Kidney epithelial cell (primary cell): ENCODE data around the gene NCAPD2. TPM values are rescaled to one million over a fixed set of nuclear protein-coding genes. Genes with fewer than 3 reads are reported as not detected.
"Not testable (repeated sequence)": the region's sequence is repeated elsewhere in the genome, so short reads cannot be mapped to it uniquely, and the experiment has no call there.

ENCODE experiments used
- DNase-seq: peaks from one replicate; pipeline ENCODE4 v3.0.0-alpha.2; 2010; ENCODE audit warnings: low read depth
- H3K27me3 ChIP-seq: 2 replicates; pipeline ENCODE4 v1.6.0; 2011; ENCODE audit warnings: low read length; ENCODE audit not compliant: control insufficient read depth, insufficient read depth
- H3K36me3 ChIP-seq: 2 replicates; pipeline ENCODE4 v1.5.1; 2011; ENCODE audit warnings: low read length; ENCODE audit not compliant: control insufficient read depth, insufficient read depth
- H3K4me3 ChIP-seq: 2 replicates; pipeline ENCODE4 v1.5.1; 2011; ENCODE audit warnings: low read depth, mild to moderate bottlenecking, control low read depth, low read length
- CTCF ChIP-seq: IDR thresholded peaks from 2 replicates; pipeline ENCODE4 v1.5.1; 2011; ENCODE audit warnings: mild to moderate bottlenecking, moderate library complexity, low read length, control low read depth, inconsistent platforms; ENCODE audit not compliant: insufficient read depth, poor library complexity, severe bottlenecking
- total RNA-seq: library from RNA; depleted of rRNA; stranded (reverse); fragments of >200 nt; gene quantifications from 2 replicates; pipeline ENCODE4 v1.2.3, GENCODE V29; 2015

NCAPD2 gene
- total RNA-seq, 1 donor from 2014 or later, result 62.3 TPM

DNA sequence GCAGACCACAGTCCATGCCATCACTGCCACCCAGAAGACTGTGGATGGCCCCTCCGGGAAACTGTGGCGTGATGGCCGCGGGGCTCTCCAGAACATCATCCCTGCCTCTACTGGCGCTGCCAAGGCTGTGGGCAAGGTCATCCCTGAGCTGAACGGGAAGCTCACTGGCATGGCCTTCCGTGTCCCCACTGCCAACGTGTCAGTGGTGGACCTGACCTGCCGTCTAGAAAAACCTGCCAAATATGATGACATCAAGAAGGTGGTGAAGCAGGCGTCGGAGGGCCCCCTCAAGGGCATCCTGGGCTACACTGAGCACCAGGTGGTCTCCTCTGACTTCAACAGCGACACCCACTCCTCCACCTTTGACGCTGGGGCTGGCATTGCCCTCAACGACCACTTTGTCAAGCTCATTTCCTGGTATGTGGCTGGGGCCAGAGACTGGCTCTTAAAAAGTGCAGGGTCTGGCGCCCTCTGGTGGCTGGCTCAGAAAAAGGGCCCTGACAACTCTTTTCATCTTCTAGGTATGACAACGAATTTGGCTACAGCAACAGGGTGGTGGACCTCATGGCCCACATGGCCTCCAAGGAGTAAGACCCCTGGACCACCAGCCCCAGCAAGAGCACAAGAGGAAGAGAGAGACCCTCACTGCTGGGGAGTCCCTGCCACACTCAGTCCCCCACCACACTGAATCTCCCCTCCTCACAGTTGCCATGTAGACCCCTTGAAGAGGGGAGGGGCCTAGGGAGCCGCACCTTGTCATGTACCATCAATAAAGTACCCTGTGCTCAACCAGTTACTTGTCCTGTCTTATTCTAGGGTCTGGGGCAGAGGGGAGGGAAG, 43.9 kb downstream of the NCAPD2 start:
- peak; percentile 70 for TF ChIP-seq CTCF
- H3K4me3 ChIP-seq, H3K27me3 ChIP-seq, H3K36me3 ChIP-seq, DNase-seq: not testable (repeated sequence)

DNA sequence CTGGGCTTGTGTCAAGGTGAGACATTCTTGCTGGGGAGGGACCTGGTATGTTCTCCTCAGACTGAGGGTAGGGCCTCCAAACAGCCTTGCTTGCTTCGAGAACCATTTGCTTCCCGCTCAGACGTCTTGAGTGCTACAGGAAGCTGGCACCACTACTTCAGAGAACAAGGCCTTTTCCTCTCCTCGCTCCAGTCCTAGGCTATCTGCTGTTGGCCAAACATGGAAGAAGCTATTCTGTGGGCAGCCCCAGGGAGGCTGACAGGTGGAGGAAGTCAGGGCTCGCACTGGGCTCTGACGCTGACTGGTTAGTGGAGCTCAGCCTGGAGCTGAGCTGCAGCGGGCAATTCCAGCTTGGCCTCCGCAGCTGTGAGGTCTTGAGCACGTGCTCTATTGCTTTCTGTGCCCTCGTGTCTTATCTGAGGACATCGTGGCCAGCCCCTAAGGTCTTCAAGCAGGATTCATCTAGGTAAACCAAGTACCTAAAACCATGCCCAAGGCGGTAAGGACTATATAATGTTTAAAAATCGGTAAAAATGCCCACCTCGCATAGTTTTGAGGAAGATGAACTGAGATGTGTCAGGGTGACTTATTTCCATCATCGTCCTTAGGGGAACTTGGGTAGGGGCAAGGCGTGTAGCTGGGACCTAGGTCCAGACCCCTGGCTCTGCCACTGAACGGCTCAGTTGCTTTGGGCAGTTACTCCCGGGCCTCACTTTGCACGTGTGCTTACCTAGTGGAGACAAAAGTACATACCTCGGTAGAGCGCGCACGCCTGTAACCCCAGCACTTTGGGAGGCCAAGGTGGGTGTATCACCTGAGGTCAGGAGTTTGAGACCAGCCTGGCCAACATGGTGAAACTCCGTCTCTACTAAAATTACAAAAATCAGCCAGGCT, 44.8 kb downstream of the NCAPD2 start:
- no peak overlapping the region for H3K4me3 ChIP-seq
- DNase-seq, result no peak
- peaks cover 10% of the 10 kb centered on the region for H3K36me3 ChIP-seq

GRCh38 chr12:6539314-6539682, 45.4 kb downstream of the NCAPD2 start:
- DNase-seq, result no peak
- Histone ChIP-seq H3K36me3 (peaks cover 10% of the 10 kb centered on the region), H3K4me3 (no peak overlapping the region), H3K27me3 (no peaks in the 10 kb centered on the region)
- no peak for TF ChIP-seq CTCF

More for the DNA sequence above, 44.8 kb downstream of the NCAPD2 start:
- no peaks in the 10 kb centered on the region for H3K27me3 ChIP-seq
- no peak for TF ChIP-seq CTCF

DNA sequence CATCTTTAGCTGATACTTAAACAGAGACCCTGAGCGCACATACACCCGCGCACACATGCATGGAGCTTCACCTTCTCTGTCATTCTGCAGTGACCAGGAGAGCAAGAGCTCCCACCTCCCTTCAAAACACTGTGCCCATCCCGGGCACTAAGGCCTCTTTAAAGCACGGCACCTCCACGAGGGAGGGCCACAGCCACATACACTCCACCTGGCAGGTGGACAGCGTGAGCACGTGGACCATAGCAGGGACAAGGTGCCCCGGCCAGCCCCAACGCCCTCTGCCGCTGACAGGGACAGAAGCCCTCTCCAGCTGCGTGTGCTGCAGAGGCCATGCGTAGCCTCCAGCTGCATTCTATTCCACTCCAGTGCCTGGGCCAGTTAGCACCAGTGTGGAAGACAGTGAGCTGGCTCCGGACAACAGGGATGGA, 45.8 kb downstream of the NCAPD2 start:
- H3K36me3 ChIP-seq, result peaks cover 10% of the 10 kb centered on the region
- no peaks in the 10 kb centered on the region for H3K27me3 ChIP-seq
- no peak overlapping the region for H3K4me3 ChIP-seq
- no peak for TF ChIP-seq CTCF
- no peak for DNase-seq

DNA sequence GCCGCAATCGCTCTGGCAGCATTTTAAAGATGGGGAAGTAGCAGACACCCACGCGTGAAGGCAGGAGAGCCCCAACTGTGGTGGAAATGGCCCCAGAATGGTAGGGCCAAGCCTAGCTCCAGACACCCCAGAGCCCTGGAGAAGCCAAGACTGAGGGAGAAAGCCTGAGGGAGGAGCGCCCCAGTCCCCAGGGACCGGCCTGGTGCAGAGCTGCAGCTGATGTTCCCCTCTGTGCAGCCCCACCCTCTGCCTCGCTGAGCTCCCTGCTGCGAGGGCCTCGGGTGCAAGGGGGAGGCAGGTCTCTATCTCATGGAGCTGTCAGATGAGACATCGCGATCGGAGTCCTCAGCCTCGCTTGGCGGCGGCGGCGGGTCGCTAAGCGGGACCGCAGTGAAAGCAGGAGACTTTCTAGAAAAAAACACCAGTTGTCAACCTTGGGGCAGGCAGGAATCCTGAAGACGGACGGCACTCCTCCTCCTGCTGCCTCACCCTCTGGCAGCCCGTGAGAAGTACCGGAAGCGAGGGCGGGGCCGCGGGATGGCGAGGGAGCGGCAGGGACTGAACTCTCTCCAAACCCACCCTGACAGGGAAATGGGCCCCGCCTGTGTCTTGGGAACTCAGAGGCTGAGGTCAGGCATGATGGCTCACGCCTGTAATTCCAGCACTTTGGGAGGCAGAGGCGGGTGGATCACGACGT, 46.4 kb downstream of the NCAPD2 start:
- TF ChIP-seq CTCF, result no peak
- Histone ChIP-seq H3K36me3 (peaks cover 10% of the 10 kb centered on the region), H3K27me3 (no peaks in the 10 kb centered on the region), H3K4me3 (no peak overlapping the region)
- no peak for DNase-seq
